Immature natural killer cell (primary cell): Measurements from ENCODE around the gene ACOT7. TPM values are rescaled to one million over a fixed set of nuclear protein-coding genes. Genes with fewer than 3 reads are reported as not detected.

Experiments used
- DNase-seq, 3 donors: peaks; one replicate each; pipeline ENCODE4 v3.0.0; 2022; ENCODE audit warnings: mixed read lengths in 1 of 3
- H3K27ac Mint-ChIP-seq, 6 donors: one replicate each; pipeline ENCODE4 v1.8.0; 2020; ENCODE audit warnings: mixed read lengths in 6 of 6, mild to moderate bottlenecking in 5 of 6, inconsistent platforms in 4 of 6, moderate library complexity in 3 of 6
- H3K27me3 Mint-ChIP-seq, 3 donors: one replicate each; pipeline ENCODE4 v1.8.0; 2020 to 2021; ENCODE audit warnings: low read depth in 3 of 3, mild to moderate bottlenecking in 3 of 3, mixed read lengths in 3 of 3, moderate library complexity in 3 of 3, inconsistent platforms in 1 of 3
- H3K36me3 Mint-ChIP-seq, 3 donors: one replicate each; pipeline ENCODE4 v1.8.0; 2020; ENCODE audit warnings: mixed read lengths in 3 of 3, inconsistent platforms in 2 of 3, mild to moderate bottlenecking in 2 of 3
- H3K4me1 Mint-ChIP-seq, 2 donors: one replicate each; pipeline ENCODE4 v1.8.0; 2020; ENCODE audit warnings: inconsistent platforms in 2 of 2, mild to moderate bottlenecking in 2 of 2, mixed read lengths in 2 of 2, moderate library complexity in 1 of 2
- H3K4me3 Mint-ChIP-seq, 5 donors: one replicate each; pipeline ENCODE4 v1.8.0; 2020; ENCODE audit warnings: mild to moderate bottlenecking in 5 of 5, mixed read lengths in 5 of 5, inconsistent platforms in 3 of 5, moderate library complexity in 3 of 5
- H3K9me3 Mint-ChIP-seq, 6 donors: one replicate each; pipeline ENCODE4 v1.8.0; 2020; ENCODE audit warnings: mild to moderate bottlenecking in 6 of 6, mixed read lengths in 6 of 6, inconsistent platforms in 4 of 6, moderate library complexity in 3 of 6
- polyA plus RNA-seq, 3 donors: library from polyadenylated mRNA; unstranded; fragments of 300-500 nt; fragmentation: Illumina TruSeq; gene quantifications; one replicate each; pipeline ENCODE4 v1.2.3, GENCODE V29; 2021

The ACOT7 gene
- polyA plus RNA-seq, 3 donors from 2014 or later: 26.7 to 31.2 (median 28.9) TPM

DNA sequence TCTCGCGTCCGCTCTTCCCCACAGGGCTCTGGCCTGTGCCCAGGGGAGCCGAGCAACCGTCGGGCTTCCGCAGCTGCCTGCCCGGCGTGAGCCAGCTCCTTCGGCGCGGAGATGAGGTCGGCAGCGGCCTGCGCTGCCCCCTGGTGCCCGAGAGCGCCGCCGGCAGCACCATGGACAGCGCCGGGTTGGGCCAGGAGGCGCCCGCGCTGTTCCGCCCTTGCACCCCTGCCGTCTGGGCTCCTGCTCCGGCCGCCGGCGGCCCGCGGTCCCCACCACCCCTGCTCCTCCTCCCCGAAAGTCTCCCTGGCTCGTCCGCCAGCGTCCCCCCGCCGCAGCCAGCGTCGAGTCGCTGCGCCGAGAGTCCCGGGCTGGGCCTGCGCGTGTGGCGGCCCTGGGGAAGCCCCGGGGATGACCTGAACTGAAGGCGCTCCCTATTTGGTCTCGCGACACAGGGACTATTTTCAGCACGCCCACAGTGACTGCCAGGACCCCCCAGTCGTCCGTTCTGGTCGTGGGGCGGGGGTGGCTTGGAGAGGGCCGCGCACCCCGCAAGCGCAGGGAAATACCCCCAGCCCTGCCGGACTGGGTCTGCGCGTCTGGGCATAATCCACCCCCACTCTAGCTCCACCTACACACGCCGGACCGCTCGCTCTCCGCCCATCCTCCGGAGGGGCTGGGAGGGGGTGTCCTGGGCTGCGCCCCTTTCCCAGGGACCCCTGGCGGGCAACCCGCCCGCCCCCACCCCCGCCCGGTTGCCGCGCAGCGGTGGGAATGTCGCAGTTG, 148.3 kb downstream of the ACOT7 start:
- Mint-ChIP-seq H3K27ac (no peak overlapping the region), H3K9me3 (no peaks in the 10 kb centered on the region), H3K4me3 (no peak overlapping the region), H3K4me1 (peaks cover 5 to 13% of the 10 kb centered on the region in 2 donors), H3K27me3 (peaks cover 15 to 29% (median 29%) of the 10 kb centered on the region in 3 donors), H3K36me3 (no peaks in the 10 kb centered on the region)
- peak; percentile 76 to 82 (median 77) for DNase-seq

DNA sequence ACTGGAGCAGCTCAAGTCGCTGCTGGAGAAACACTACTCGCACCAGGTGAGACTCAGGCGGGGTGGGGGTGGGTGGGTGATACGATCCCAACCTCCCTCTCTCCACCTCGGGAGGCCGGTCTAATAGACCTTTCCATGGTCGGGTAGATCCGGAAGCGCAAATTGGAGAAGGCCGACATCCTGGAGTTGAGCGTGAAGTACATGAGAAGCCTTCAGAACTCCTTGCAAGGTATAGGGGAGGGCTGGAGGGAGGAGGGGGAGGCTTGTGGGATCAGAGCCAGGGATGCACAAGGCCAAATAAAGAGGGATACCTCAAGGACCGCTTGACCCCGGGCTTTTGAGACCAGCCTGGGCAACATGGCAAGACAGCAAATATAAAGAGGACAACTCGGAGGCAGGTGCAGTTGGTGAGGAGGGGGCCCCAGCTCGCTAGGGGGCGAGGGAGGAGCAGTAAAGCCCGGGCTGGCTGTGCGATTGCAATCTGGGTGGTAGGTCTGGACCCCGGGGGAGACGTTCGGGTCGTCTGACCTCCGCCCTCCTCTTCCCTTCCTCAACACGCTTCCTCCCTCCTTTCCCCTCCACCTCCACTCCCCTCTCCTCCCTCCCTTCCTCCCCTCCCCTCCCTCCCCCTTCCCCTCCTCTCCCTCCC, 149.0 kb downstream of the ACOT7 start:
- no peak overlapping the region for H3K4me3 Mint-ChIP-seq
- no peak overlapping the region for H3K27ac Mint-ChIP-seq
- no peak for DNase-seq
- H3K36me3 Mint-ChIP-seq: no peaks in the 10 kb centered on the region
- H3K27me3 Mint-ChIP-seq: peaks cover 13 to 35% (median 29%) of the 10 kb centered on the region in 3 donors
- no peaks in the 10 kb centered on the region for H3K9me3 Mint-ChIP-seq
- peaks cover 5 to 11% of the 10 kb centered on the region in 2 donors for H3K4me1 Mint-ChIP-seq

GRCh38 chr1:6243993-6244392, 149.6 kb downstream of the ACOT7 start, which contains the start of gene HES3:
Gene HES3, plus strand, starts transcription at chr1:6244179. Its CDS starts 187 bp downstream, at chr1:6244366.
- Mint-ChIP-seq H3K9me3 (no peaks in the 10 kb centered on the region), H3K27me3 (peaks cover 13 to 38% (median 34%) of the 10 kb centered on the region in 3 donors), H3K36me3 (no peaks in the 10 kb centered on the region), H3K27ac (no peak within 1 kb of the TSS), H3K4me1 (peaks cover 5 to 11% of the 10 kb centered on the region in 2 donors), H3K4me3 (no peak within 1 kb of the TSS)
- DNase-seq: no peak

GRCh38 chr1:6243053-6243834, 150.3 kb downstream of the ACOT7 start:
- H3K9me3 Mint-ChIP-seq: no peaks in the 10 kb centered on the region
- H3K4me3 Mint-ChIP-seq: no peak overlapping the region
- peaks cover 5 to 9% of the 10 kb centered on the region in 2 donors for H3K4me1 Mint-ChIP-seq
- H3K27ac Mint-ChIP-seq: no peak overlapping the region
- DNase-seq: no peak
- H3K36me3 Mint-ChIP-seq: no peaks in the 10 kb centered on the region
- H3K27me3 Mint-ChIP-seq: peaks cover 13 to 41% (median 34%) of the 10 kb centered on the region in 3 donors

DNA sequence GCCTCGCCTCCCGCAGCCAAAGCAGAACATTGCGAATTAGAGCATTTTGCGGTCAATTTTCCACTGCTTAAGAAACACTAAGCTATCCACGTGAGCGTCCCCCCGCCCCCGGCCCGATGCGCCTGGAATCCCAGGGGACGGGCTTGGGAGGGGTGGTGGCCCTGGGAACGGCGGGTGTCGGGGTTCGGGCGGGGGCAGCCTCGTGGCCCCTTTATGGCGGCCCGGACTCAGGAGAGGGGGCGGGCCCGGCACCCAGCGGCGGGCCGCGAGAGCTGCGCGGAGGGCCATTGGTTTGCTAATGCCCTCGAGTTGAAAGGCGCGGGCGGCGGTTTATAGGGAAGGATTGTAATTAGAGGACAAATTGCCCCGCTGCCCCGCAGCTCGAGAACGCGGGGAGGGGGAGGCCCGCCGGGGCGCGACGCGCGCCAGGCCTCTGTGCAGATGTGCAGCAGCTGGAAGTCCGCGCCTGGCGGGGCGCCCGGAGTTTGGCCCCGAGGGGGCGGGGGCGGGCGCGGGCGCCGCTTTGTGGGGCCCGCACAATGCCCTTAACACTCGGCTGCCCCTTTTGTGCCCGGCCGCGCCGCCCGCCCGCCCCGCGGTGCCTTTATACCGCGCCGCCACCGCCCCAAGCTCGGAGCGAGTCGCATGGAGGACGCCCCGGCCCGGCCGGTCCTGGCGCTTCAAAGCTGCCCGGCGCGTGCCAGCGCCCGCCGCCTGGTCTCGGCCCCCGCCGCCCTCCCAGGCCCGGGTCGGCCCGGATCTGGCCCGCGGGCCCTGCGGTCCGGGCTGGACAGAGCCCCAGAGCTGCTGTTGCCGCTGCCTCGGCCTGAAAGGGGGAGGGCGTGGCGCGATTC, 151.5 kb downstream of the ACOT7 start:
- peaks cover 12 to 38% (median 33%) of the 10 kb centered on the region in 3 donors for H3K27me3 Mint-ChIP-seq
- DNase-seq: no peak
- no peaks in the 10 kb centered on the region for H3K36me3 Mint-ChIP-seq

GRCh38 chr1:6241107-6241886, 152.3 kb downstream of the ACOT7 start:
- Mint-ChIP-seq H3K4me3 (no peak overlapping the region), H3K36me3 (no peaks in the 10 kb centered on the region), H3K27ac (no peak overlapping the region), H3K4me1 (peaks cover 0 to 2% of the 10 kb centered on the region in 2 donors), H3K9me3 (no peaks in the 10 kb centered on the region), H3K27me3 (peaks cover 7 to 30% (median 26%) of the 10 kb centered on the region in 3 donors)
- no peak for DNase-seq

More for the DNA sequence above, 151.5 kb downstream of the ACOT7 start:
- H3K4me3 Mint-ChIP-seq: no peak overlapping the region
- H3K4me1 Mint-ChIP-seq: peaks cover 5 to 6% of the 10 kb centered on the region in 2 donors
- H3K9me3 Mint-ChIP-seq: no peaks in the 10 kb centered on the region
- no peak overlapping the region for H3K27ac Mint-ChIP-seq

DNA sequence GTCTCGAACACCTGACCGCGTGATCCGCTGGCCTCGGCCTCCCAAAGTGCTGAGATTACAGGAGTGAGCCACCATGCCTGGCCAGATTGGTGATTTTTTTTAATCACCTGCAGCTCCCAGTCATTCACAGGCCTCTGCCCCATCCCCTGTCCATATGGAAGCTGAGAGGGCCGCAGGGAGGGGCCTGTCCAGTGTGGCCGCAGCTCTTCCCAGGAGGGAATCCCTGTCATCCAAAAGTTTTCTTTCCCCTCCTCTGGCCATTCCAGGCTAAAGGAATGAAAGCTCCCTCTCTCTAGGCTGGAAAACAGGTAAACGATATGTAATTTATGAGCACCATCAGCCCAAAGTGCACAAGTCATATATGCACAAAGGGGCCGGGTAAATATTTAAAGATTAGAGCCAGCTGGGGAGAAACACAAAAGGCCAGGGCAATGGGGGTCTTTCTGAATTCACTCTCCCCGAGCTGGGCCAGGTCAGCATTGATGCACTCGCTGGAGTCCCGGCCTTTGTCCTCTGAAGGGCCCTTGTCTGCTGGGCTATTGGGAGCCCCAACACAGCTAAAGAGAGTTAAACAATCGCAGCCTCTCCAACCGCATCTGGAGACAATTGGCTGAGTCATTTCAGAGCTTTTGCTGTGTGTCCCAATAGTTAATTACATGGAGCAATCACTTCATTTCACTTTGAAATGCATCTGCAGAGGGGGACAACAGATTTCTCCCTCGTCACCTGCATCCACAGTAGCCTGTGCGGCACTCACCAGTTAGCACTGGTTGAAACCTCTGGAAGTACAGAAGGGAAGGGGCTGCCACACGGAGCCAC, 153.4 kb downstream of the ACOT7 start:
- peaks cover 2% of the 10 kb centered on the region in 2 donors for H3K4me1 Mint-ChIP-seq
- H3K4me3 Mint-ChIP-seq: no peak overlapping the region
- DNase-seq: no peak
- peaks cover 7 to 26% (median 25%) of the 10 kb centered on the region in 3 donors for H3K27me3 Mint-ChIP-seq
- no peak overlapping the region for H3K27ac Mint-ChIP-seq
- H3K36me3 Mint-ChIP-seq: no peaks in the 10 kb centered on the region
- H3K9me3 Mint-ChIP-seq: no peaks in the 10 kb centered on the region

GRCh38 chr1:6239213-6239752, 154.3 kb downstream of the ACOT7 start:
- peaks cover 10 to 11% of the 10 kb centered on the region in 2 donors for H3K4me1 Mint-ChIP-seq
- H3K9me3 Mint-ChIP-seq: no peaks in the 10 kb centered on the region
- H3K36me3 Mint-ChIP-seq: peaks cover 0 to under 1% (median 0%) of the 10 kb centered on the region in 3 donors
- no peak overlapping the region for H3K27ac Mint-ChIP-seq
- peaks cover 6 to 26% (median 22%) of the 10 kb centered on the region in 3 donors for H3K27me3 Mint-ChIP-seq
- DNase-seq: no peak
- H3K4me3 Mint-ChIP-seq: no peak overlapping the region

DNA sequence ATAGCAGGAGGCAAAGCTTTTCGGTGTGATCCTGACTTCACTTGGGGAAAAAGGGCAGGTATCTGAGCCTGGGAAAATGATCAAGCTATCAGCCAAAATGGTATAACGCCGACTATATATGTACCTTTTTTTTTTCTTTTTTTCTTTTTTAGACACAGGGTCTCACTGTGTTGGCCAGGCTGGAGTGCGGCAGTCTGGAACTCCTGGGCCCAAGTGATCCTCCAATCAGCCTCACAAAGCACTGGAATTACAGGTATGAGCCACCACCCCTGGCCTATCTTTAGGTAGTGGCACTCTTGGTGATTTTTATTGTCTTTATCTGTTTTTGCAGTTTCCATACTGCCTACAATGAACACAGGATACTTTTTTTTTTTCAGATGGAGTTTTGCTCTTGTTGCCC, 156.5 kb downstream of the ACOT7 start:
- DNase-seq: no peak
- peaks cover 18 to 21% of the 10 kb centered on the region in 2 donors for H3K4me1 Mint-ChIP-seq
- H3K27me3 Mint-ChIP-seq: peaks cover 6 to 26% (median 17%) of the 10 kb centered on the region in 3 donors
- no peaks in the 10 kb centered on the region for H3K9me3 Mint-ChIP-seq
- peak overlapping the region; percentile 45 to 52 (median 49) for H3K4me3 Mint-ChIP-seq
- no peak overlapping the region for H3K27ac Mint-ChIP-seq
- H3K36me3 Mint-ChIP-seq: peaks cover 4 to 5% (median 4%) of the 10 kb centered on the region in 3 donors

- Mint-ChIP-seq H3K4me1 (peaks cover 17 to 21% of the 10 kb centered on the region in 2 donors), H3K27me3 (peaks cover 3 to 18% (median 12%) of the 10 kb centered on the region in 3 donors), H3K9me3 (no peaks in the 10 kb centered on the region), H3K4me3 (peak overlapping the region; percentile 82 to 88 (median 84)), H3K36me3 (peaks cover 4 to 12% (median 7%) of the 10 kb centered on the region in 3 donors), H3K27ac (peak overlapping the region in 4 of 6 donors; percentile 7 to 76 (median 30))
- DNase-seq: no peak
Observed at GRCh38 chr1:6235296-6235677, 158.3 kb downstream of the ACOT7 start.

- peak overlapping the region; percentile 82 to 88 (median 84) for H3K4me3 Mint-ChIP-seq
- peaks cover 4 to 15% (median 7%) of the 10 kb centered on the region in 3 donors for H3K36me3 Mint-ChIP-seq
- H3K9me3 Mint-ChIP-seq: no peaks in the 10 kb centered on the region
- H3K4me1 Mint-ChIP-seq: peaks cover 17 to 21% of the 10 kb centered on the region in 2 donors
- H3K27ac Mint-ChIP-seq: peak overlapping the region in 3 of 6 donors; percentile 10 to 76 (median 49)
- DNase-seq: no peak
- peaks cover 3 to 12% (median 12%) of the 10 kb centered on the region in 3 donors for H3K27me3 Mint-ChIP-seq
Observed at GRCh38 chr1:6234502-6235295, 158.9 kb downstream of the ACOT7 start.
